ENCODE measurements around the gene LITAFD.
"Not testable (repeated sequence)": the region's sequence is repeated elsewhere in the genome, so short reads cannot be mapped to it uniquely, and the experiment has no call there.

The LITAFD gene

GRCh38 chr16:8858994-8859912, 22.9 kb upstream of the LITAFD start:
- DNase-seq = no peak

GRCh38 chr16:8859913-8860881, 22.0 kb upstream of the LITAFD start:
- DNase-seq = no peak

GRCh38 chr16:8861563-8862308, 20.4 kb upstream of the LITAFD start:
- no peak for DNase-seq

- DNase-seq = no peak
Measured at GRCh38 chr16:8862309-8863130, 19.6 kb upstream of the LITAFD start.

GRCh38 chr16:8863594-8864424, 18.3 kb upstream of the LITAFD start:
- no peak for DNase-seq

- DNase-seq = no peak
Measured at GRCh38 chr16:8864480-8865110, 17.6 kb upstream of the LITAFD start.

- DNase-seq = no peak
Measured at GRCh38 chr16:8865145-8865882, 16.8 kb upstream of the LITAFD start.

- DNase-seq = no peak
Measured at GRCh38 chr16:8866118-8866883, 15.8 kb upstream of the LITAFD start.

- no peak for DNase-seq
Measured at GRCh38 chr16:8866884-8867215, 15.3 kb upstream of the LITAFD start.

GRCh38 chr16:8867216-8867931, 14.8 kb upstream of the LITAFD start:
- DNase-seq = peak; percentile 51

GRCh38 chr16:8867932-8868415, 14.2 kb upstream of the LITAFD start:
- DNase-seq = no peak

- peak; percentile 94 for DNase-seq
Measured at GRCh38 chr16:8868416-8869211, 13.5 kb upstream of the LITAFD start, which contains the start of gene CARHSP1. CARHSP1 (minus strand) TSS chr16:8869006; CDS start chr16:8859328, 9,678 bp downstream.

GRCh38 chr16:8869212-8869987, 12.8 kb upstream of the LITAFD start:
- no peak for DNase-seq

- DNase-seq = not testable (repeated sequence)
Measured at GRCh38 chr16:8869988-8870241, 12.2 kb upstream of the LITAFD start.

- DNase-seq = no peak
Measured at GRCh38 chr16:8872071-8872470, 10.1 kb upstream of the LITAFD start.
